Measurements from ENCODE around the gene ICAM2.

GRCh38 chr17:64041912-64042311 is 21.5 kb upstream of the ICAM2 start:
- TF ChIP-seq CTCF (IDR thresholded peaks at IDR 0.05) (no peak), POLR2A (IDR thresholded peaks at IDR 0.05) (no peak), POLR2AphosphoS5 (IDR thresholded peaks at IDR 0.05) (no peak), EP300 (IDR thresholded peaks at IDR 0.05) (no peak)

All from sigmoid colon (tissue), 4 donors.